Activated CD4-positive, alpha-beta memory T cell treated with anti-CD3 and anti-CD28 coated beads, Interleukin-2, amount 10 ng/mL, durations not matched to agents 7 days and 5 days (primary cell): ENCODE data around the gene ZSWIM8. TPM values are rescaled to one million over a fixed set of nuclear protein-coding genes. Genes with fewer than 3 reads are reported as not detected.

Experiments
- CTCF ChIA-PET: fragments of 350-600 bp; sonication (Branson Sonifier 250); formaldehyde crosslinking; loops from one replicate; lab custom pipeline; 2021; ENCODE audit warnings: antibody characterized with exemption, inconsistent platforms; lab: Charles Lee
- POLR2A ChIA-PET: fragments of 350-600 bp; sonication (Branson Sonifier 250); formaldehyde crosslinking; loops from one replicate; lab custom pipeline; 2021; ENCODE audit warnings: antibody characterized with exemption; lab: Charles Lee
- DNase-seq: peaks from one replicate; pipeline ENCODE4 v3.0.0-alpha.2; 2020
- H3K27ac Mint-ChIP-seq: one replicate; pipeline ENCODE4 v1.8.0; 2021; ENCODE audit warnings: mild to moderate bottlenecking, mixed read lengths
- H3K27me3 Mint-ChIP-seq: one replicate; pipeline ENCODE4 v1.8.0; 2021; ENCODE audit warnings: mixed read lengths
- H3K36me3 Mint-ChIP-seq: one replicate; pipeline ENCODE4 v1.8.0; 2021; ENCODE audit warnings: low read depth, mixed read lengths
- H3K4me1 Mint-ChIP-seq: one replicate; pipeline ENCODE4 v1.8.0; 2021; ENCODE audit warnings: mixed read lengths
- H3K4me3 Mint-ChIP-seq: one replicate; pipeline ENCODE4 v1.8.0; 2021; ENCODE audit warnings: mild to moderate bottlenecking, mixed read lengths
- H3K9me3 Mint-ChIP-seq: one replicate; pipeline ENCODE4 v1.8.0; 2021; ENCODE audit warnings: mixed read lengths
- total RNA-seq, 2 experiments: library from RNA; stranded (reverse); gene quantifications; one replicate each; pipeline ENCODE4 v1.2.3, GENCODE V29; 2021

Gene ZSWIM8
- total RNA-seq, 2 experiments from 2014 or later: 88.0 to 92.2 TPM

- peaks cover 73% of the 10 kb centered on the region for H3K36me3 Mint-ChIP-seq
- POLR2A ChIA-PET: interaction anchor here (0.8 to 6.4 kb wide), 5 partner anchors 9 to 41 kb away, joined by 3 to 35 read pairs (median 7); partner anchors contain the start of gene CHCHD1
- CTCF ChIA-PET: no interaction called here
Measured at GRCh38 chr10:73799899-73800559, 14.6 kb downstream of the ZSWIM8 start.

GRCh38 chr10:73800560-73801252 is 15.3 kb downstream of the ZSWIM8 start:
- H3K4me1 Mint-ChIP-seq: peaks cover 16% of the 10 kb centered on the region
- no peak overlapping the region for H3K4me3 Mint-ChIP-seq
- POLR2A ChIA-PET: interaction anchor here (0.8 to 6.4 kb wide), 3 partner anchors 9 to 41 kb away, joined by 3 to 35 read pairs (median 7); no protein-coding TSS in a partner anchor
- peaks cover 73% of the 10 kb centered on the region for H3K36me3 Mint-ChIP-seq
- CTCF ChIA-PET: no interaction called here
- DNase-seq: no peak
- H3K27ac Mint-ChIP-seq: no peak overlapping the region
- no peaks in the 10 kb centered on the region for H3K9me3 Mint-ChIP-seq
- no peaks in the 10 kb centered on the region for H3K27me3 Mint-ChIP-seq

More at GRCh38 chr10:73799899-73800559, 14.6 kb downstream of the ZSWIM8 start:
- no peak overlapping the region for H3K27ac Mint-ChIP-seq
- no peaks in the 10 kb centered on the region for H3K9me3 Mint-ChIP-seq
- no peaks in the 10 kb centered on the region for H3K27me3 Mint-ChIP-seq
- no peak for DNase-seq
- H3K4me3 Mint-ChIP-seq: no peak overlapping the region
- peaks cover 12% of the 10 kb centered on the region for H3K4me1 Mint-ChIP-seq

GRCh38 chr10:73801253-73801590 is 15.8 kb downstream of the ZSWIM8 start:
- CTCF ChIA-PET: interaction anchor here (0.7 kb wide), 1 partner anchor 78 kb away, joined by 3 read pairs; no protein-coding TSS in a partner anchor
- no peak overlapping the region for H3K27ac Mint-ChIP-seq
- H3K4me1 Mint-ChIP-seq: peaks cover 21% of the 10 kb centered on the region
- DNase-seq: no peak
- H3K9me3 Mint-ChIP-seq: no peaks in the 10 kb centered on the region
- POLR2A ChIA-PET: interaction anchor here (1.7 to 6.4 kb wide), 2 partner anchors 8 to 15 kb away, joined by 7 to 35 read pairs; no protein-coding TSS in a partner anchor
- H3K27me3 Mint-ChIP-seq: no peaks in the 10 kb centered on the region
- H3K4me3 Mint-ChIP-seq: no peak overlapping the region
- H3K36me3 Mint-ChIP-seq: peaks cover 78% of the 10 kb centered on the region

- peaks cover 33% of the 10 kb centered on the region for H3K4me1 Mint-ChIP-seq
- CTCF ChIA-PET: no interaction called here
- DNase-seq: no peak
- peaks cover 80% of the 10 kb centered on the region for H3K36me3 Mint-ChIP-seq
- no peaks in the 10 kb centered on the region for H3K9me3 Mint-ChIP-seq
- no peak overlapping the region for H3K4me3 Mint-ChIP-seq
- H3K27ac Mint-ChIP-seq: peak overlapping the region; percentile 31
- H3K27me3 Mint-ChIP-seq: no peaks in the 10 kb centered on the region
- POLR2A ChIA-PET: no interaction called here
Measured at GRCh38 chr10:73802276-73802991, 17.0 kb downstream of the ZSWIM8 start.

GRCh38 chr10:73803680-73804286 is 18.4 kb downstream of the ZSWIM8 start:
- Mint-ChIP-seq H3K4me3 (no peak overlapping the region), H3K4me1 (peaks cover 45% of the 10 kb centered on the region), H3K36me3 (peaks cover 81% of the 10 kb centered on the region), H3K9me3 (no peaks in the 10 kb centered on the region), H3K27ac (peak overlapping the region; percentile 68), H3K27me3 (no peaks in the 10 kb centered on the region)
- no peak for DNase-seq
- ChIA-PET POLR2A (interaction anchor here (1.3 to 3.6 kb wide), 2 partner anchors 22 to 32 kb away, joined by 3 to 15 read pairs; partner anchors contain the start of gene CHCHD1), CTCF (no interaction called here)

- no peak overlapping the region for H3K4me3 Mint-ChIP-seq
- no peaks in the 10 kb centered on the region for H3K9me3 Mint-ChIP-seq
- H3K4me1 Mint-ChIP-seq: peaks cover 62% of the 10 kb centered on the region
- H3K27me3 Mint-ChIP-seq: no peaks in the 10 kb centered on the region
- no peak for DNase-seq
- ChIA-PET POLR2A (interaction anchor here (1.5 to 6.9 kb wide), 4 partner anchors 14 to 34 kb away, joined by 7 to 73 read pairs (median 11); partner anchors contain the start of genes CHCHD1 and ZSWIM8), CTCF (no interaction called here)
- no peak overlapping the region for H3K27ac Mint-ChIP-seq
- H3K36me3 Mint-ChIP-seq: peaks cover 81% of the 10 kb centered on the region
Measured at GRCh38 chr10:73806176-73806950, 21.0 kb downstream of the ZSWIM8 start.

GRCh38 chr10:73807471-73807870 is 22.1 kb downstream of the ZSWIM8 start:
- Mint-ChIP-seq H3K27ac (no peak overlapping the region), H3K4me1 (peaks cover 62% of the 10 kb centered on the region), H3K27me3 (no peaks in the 10 kb centered on the region), H3K4me3 (no peak overlapping the region), H3K9me3 (no peaks in the 10 kb centered on the region), H3K36me3 (peaks cover 71% of the 10 kb centered on the region)
- no peak for DNase-seq
- POLR2A ChIA-PET: interaction anchor here (1.0 to 6.9 kb wide), 7 partner anchors 9 to 63 kb away, joined by 3 to 73 read pairs (median 15); partner anchors contain the start of genes CHCHD1, SEC24C and ZSWIM8
- CTCF ChIA-PET: no interaction called here

- ChIA-PET CTCF (interaction anchor here (0.9 to 3.0 kb wide), 3 partner anchors 25 to 132 kb away, joined by 3 to 22 read pairs (median 3); no protein-coding TSS in a partner anchor), POLR2A (interaction anchor here (0.7 to 6.9 kb wide), 10 partner anchors 10 to 285 kb away, joined by 3 to 73 read pairs (median 21); partner anchors contain the start of genes CHCHD1, SEC24C and ZSWIM8)
- Mint-ChIP-seq H3K4me1 (peaks cover 59% of the 10 kb centered on the region), H3K4me3 (no peak overlapping the region), H3K27me3 (no peaks in the 10 kb centered on the region), H3K36me3 (peaks cover 71% of the 10 kb centered on the region), H3K9me3 (no peaks in the 10 kb centered on the region), H3K27ac (no peak overlapping the region)
- DNase-seq: no peak
Measured at GRCh38 chr10:73808021-73808815, 22.8 kb downstream of the ZSWIM8 start.

- Mint-ChIP-seq H3K27me3 (no peaks in the 10 kb centered on the region), H3K36me3 (peaks cover 66% of the 10 kb centered on the region), H3K27ac (peak overlapping the region; percentile 50), H3K4me3 (peak overlapping the region; percentile 24), H3K4me1 (peaks cover 52% of the 10 kb centered on the region), H3K9me3 (no peaks in the 10 kb centered on the region)
- ChIA-PET POLR2A (interaction anchor here (0.7 to 6.9 kb wide), 12 partner anchors 9 to 314 kb away, joined by 4 to 73 read pairs (median 14); partner anchors contain the start of genes CHCHD1, PPP3CB, SEC24C and ZSWIM8), CTCF (interaction anchor here (0.6 to 3.0 kb wide), 8 partner anchors 26 to 148 kb away, joined by 3 to 22 read pairs (median 4); partner anchors contain the start of gene CHCHD1)
- DNase-seq: no peak
Measured at GRCh38 chr10:73809061-73809818, 23.8 kb downstream of the ZSWIM8 start.

GRCh38 chr10:73810358-73810734 is 24.9 kb downstream of the ZSWIM8 start:
- POLR2A ChIA-PET: interaction anchor here (0.7 to 6.9 kb wide), 19 partner anchors 8 to 559 kb away, joined by 3 to 73 read pairs (median 8); partner anchors contain the start of genes CHCHD1, PPP3CB, SEC24C and ZSWIM8
- Mint-ChIP-seq H3K9me3 (no peaks in the 10 kb centered on the region), H3K27ac (peak overlapping the region; percentile 95), H3K36me3 (peaks cover 69% of the 10 kb centered on the region), H3K4me1 (peaks cover 51% of the 10 kb centered on the region), H3K4me3 (peak overlapping the region; percentile 91), H3K27me3 (no peaks in the 10 kb centered on the region)
- CTCF ChIA-PET: interaction anchor here (1.3 to 3.0 kb wide), 6 partner anchors 24 to 146 kb away, joined by 3 to 22 read pairs (median 6); partner anchors contain the start of gene CHCHD1
- no peak for DNase-seq
